Stimulated activated naive CD4-positive, alpha-beta T cell (primary cell): ENCODE results near the gene NEU4.

Source experiments
- DNase-seq, 6 experiments: peaks; one replicate each; lab custom pipeline; 2025; lab: John Stamatoyannopoulos, UW

NEU4 gene

GRCh38 chr2:241865416-241865956 is 56.5 kb downstream of the NEU4 start:
- DNase-seq, result no peak

- DNase-seq, result no peak
Measured at GRCh38 chr2:241865957-241866789, 57.2 kb downstream of the NEU4 start.
